H9 (cell line): ENCODE measurements around the gene CXCL1. TPM values are rescaled to one million over a fixed set of nuclear protein-coding genes. Genes with fewer than 3 reads are reported as not detected.

Source experiments
- DNase-seq: peaks from one replicate; pipeline ENCODE4 v3.0.0-alpha.2; 2017
- H2AFZ ChIP-seq: one replicate; pipeline ENCODE4 v1.6.1; 2013; ENCODE audit warnings: mild to moderate bottlenecking, low read length, control low read depth, moderate library complexity
- H2AK5ac ChIP-seq: 2 replicates; pipeline ENCODE4 v1.6.1; 2013; ENCODE audit warnings: low read length, control low read depth, mixed read lengths; ENCODE audit not compliant: insufficient read length
- H2BK120ac ChIP-seq: one replicate; pipeline ENCODE4 v1.6.1; 2013; ENCODE audit warnings: low read depth, mild to moderate bottlenecking, low read length, control low read depth, inconsistent platforms; ENCODE audit not compliant: poor library complexity, severe bottlenecking
- H2BK12ac ChIP-seq: 2 replicates; pipeline ENCODE4 v1.6.1; 2013; ENCODE audit warnings: low read length, control low read depth, mixed read lengths, low read depth; ENCODE audit not compliant: insufficient read length
- H2BK15ac ChIP-seq: 2 replicates; pipeline ENCODE4 v1.6.1; 2013; ENCODE audit warnings: low read depth, low read length, control low read depth
- H2BK20ac ChIP-seq: one replicate; pipeline ENCODE4 v1.6.1; 2013; ENCODE audit warnings: low read depth, mild to moderate bottlenecking, low read length, control low read depth, inconsistent platforms; ENCODE audit not compliant: poor library complexity, severe bottlenecking
- H2BK5ac ChIP-seq: 2 replicates; pipeline ENCODE4 v1.6.1; 2013; ENCODE audit warnings: low read length, control low read depth, mixed read lengths; ENCODE audit not compliant: insufficient read length
- H3K14ac ChIP-seq: 2 replicates; pipeline ENCODE4 v1.6.1; 2013; ENCODE audit warnings: low read length, control low read depth; ENCODE audit not compliant: insufficient read depth
- H3K18ac ChIP-seq: 2 replicates; pipeline ENCODE4 v1.6.1; 2013; ENCODE audit warnings: low read depth, mild to moderate bottlenecking, mixed read lengths, low read length, control low read depth; ENCODE audit not compliant: insufficient read length
- H3K23ac ChIP-seq: 2 replicates; pipeline ENCODE4 v1.6.1; 2013; ENCODE audit warnings: low read length, control low read depth, mixed read lengths, low read depth; ENCODE audit not compliant: insufficient read length
- H3K23me2 ChIP-seq: 2 replicates; pipeline ENCODE4 v1.6.1; 2013; ENCODE audit warnings: low read depth, mild to moderate bottlenecking, mixed read lengths, low read length, control low read depth; ENCODE audit not compliant: insufficient read length, poor library complexity, severe bottlenecking
- H3K27ac ChIP-seq: 2 replicates; pipeline ENCODE4 v1.5.1; 2013; ENCODE audit warnings: low read length, control low read depth, mixed read lengths, low read depth; ENCODE audit not compliant: insufficient read length
- H3K27me3 ChIP-seq: 2 replicates; pipeline ENCODE4 v1.6.1; 2013; ENCODE audit warnings: low read length, control low read depth, inconsistent platforms; ENCODE audit not compliant: insufficient read depth
- H3K4ac ChIP-seq: 2 replicates; pipeline ENCODE4 v1.6.1; 2013; ENCODE audit warnings: low read depth, mild to moderate bottlenecking, control low read depth, inconsistent platforms, low read length, moderate library complexity
- H3K4me1 ChIP-seq: 2 replicates; pipeline ENCODE4 v1.6.1; 2013; ENCODE audit warnings: low read length, control low read depth, inconsistent platforms; ENCODE audit not compliant: insufficient read depth
- H3K4me2 ChIP-seq: 2 replicates; pipeline ENCODE4 v1.6.1; 2013; ENCODE audit warnings: low read length, control low read depth, mixed read lengths; ENCODE audit not compliant: insufficient read length, insufficient read depth
- H3K56ac ChIP-seq: 2 replicates; pipeline ENCODE4 v1.6.1; 2013; ENCODE audit warnings: low read depth, mild to moderate bottlenecking, mixed read lengths, low read length, control low read depth; ENCODE audit not compliant: insufficient read length
- H3K79me1 ChIP-seq: 2 replicates; pipeline ENCODE4 v1.6.1; 2013; ENCODE audit warnings: low read depth, mild to moderate bottlenecking, moderate library complexity, low read length, control low read depth, inconsistent platforms; ENCODE audit not compliant: insufficient read depth, poor library complexity, severe bottlenecking
- H3K79me2 ChIP-seq: 2 replicates; pipeline ENCODE4 v1.6.1; 2013; ENCODE audit warnings: low read length, control low read depth, inconsistent platforms; ENCODE audit not compliant: insufficient read depth
- H3K9ac ChIP-seq: 2 replicates; pipeline ENCODE4 v1.6.1; 2013; ENCODE audit warnings: low read length, control low read depth, mixed read lengths; ENCODE audit not compliant: insufficient read length; ENCODE audit errors: extremely low read depth
- H3K9me3 ChIP-seq: one replicate; pipeline ENCODE4 v1.6.1; 2013; ENCODE audit warnings: low read depth, low read length, inconsistent platforms; ENCODE audit not compliant: control insufficient read depth
- H3T11ph ChIP-seq: one replicate; pipeline ENCODE4 v1.6.1; 2013; ENCODE audit warnings: mild to moderate bottlenecking, low read length, control low read depth, inconsistent platforms
- H4K20me1 ChIP-seq: one replicate; pipeline ENCODE4 v1.6.1; 2013; ENCODE audit not compliant: control insufficient read depth, insufficient read length, insufficient read depth
- H4K5ac ChIP-seq: 2 replicates; pipeline ENCODE4 v1.6.1; 2013; ENCODE audit warnings: low read depth, mild to moderate bottlenecking, mixed read lengths, low read length, control low read depth; ENCODE audit not compliant: insufficient read length
- H4K8ac ChIP-seq: replicated peaks from 2 replicates; pipeline ENCODE4 v1.6.1; 2013; ENCODE audit warnings: low read length, control low read depth, mixed read lengths, low read depth; ENCODE audit not compliant: insufficient read length
- H4K91ac ChIP-seq: 2 replicates; pipeline ENCODE4 v1.6.1; 2013; ENCODE audit warnings: low read depth, mild to moderate bottlenecking, moderate library complexity, mixed read lengths, low read length, control low read depth; ENCODE audit not compliant: insufficient read length
- H3K27ac Mint-ChIP-seq, 3 experiments: 2 replicates in 2 of 3; 3 replicates in 1 of 3; pipeline ENCODE4 v1.8.0; 2020 to 2021; ENCODE audit warnings: mixed read lengths in 3 of 3, mild to moderate bottlenecking in 1 of 3, moderate library complexity in 1 of 3
- H3K27me3 Mint-ChIP-seq: 2 replicates; pipeline ENCODE4 v1.8.0; 2021; ENCODE audit warnings: low read depth, mild to moderate bottlenecking, moderate library complexity, mixed read lengths
- H3K36me3 Mint-ChIP-seq, 3 experiments: 2 replicates in 2 of 3; 3 replicates in 1 of 3; pipeline ENCODE4 v1.8.0; 2020 to 2021; ENCODE audit warnings: low read depth in 3 of 3, mixed read lengths in 3 of 3; ENCODE audit not compliant: insufficient read depth in 1 of 3
- H3K4me1 Mint-ChIP-seq, 2 experiments: 2 replicates each; pipeline ENCODE4 v1.8.0; 2020; ENCODE audit warnings: mixed read lengths in 2 of 2
- H3K4me3 Mint-ChIP-seq, 2 experiments: 2 replicates in 1 of 2; 3 replicates in 1 of 2; pipeline ENCODE4 v1.8.0; 2020 to 2021; ENCODE audit warnings: mild to moderate bottlenecking in 2 of 2, mixed read lengths in 2 of 2, moderate library complexity in 1 of 2
- H3K9me3 Mint-ChIP-seq, 2 experiments: 2 replicates in 1 of 2; 3 replicates in 1 of 2; pipeline ENCODE4 v1.8.0; 2020; ENCODE audit warnings: mild to moderate bottlenecking in 2 of 2, mixed read lengths in 2 of 2, moderate library complexity in 1 of 2
- WGBS: extraction: QIAGEN DNeasy Blood & Tissue Kit; methylation state at CpG from one replicate; pipeline ENCODE4 v1.1.7; 2013; ENCODE audit warnings: missing lambda C conversion rate, low lambda C conversion rate, mixed read lengths; ENCODE audit not compliant: insufficient read length; ENCODE audit errors: extremely low coverage; 5-methylcytosine and 5-hydroxymethylcytosine counted together
- total RNA-seq: library from RNA; stranded (reverse); gene quantifications from 2 replicates; pipeline ENCODE4 v1.2.1, GENCODE V29; 2021
- TF ChIP-seq, protein P1 (sequence below): fragments of 200-600 bp; sonication (generic); conservative IDR thresholded peaks from 3 replicates; pipeline ENCODE4 v1.8.0; 2021; ENCODE audit warnings: antibody characterized with exemption, mild to moderate bottlenecking

CXCL1 gene
- total RNA-seq, 1 experiment from 2014 or later: 0.20 TPM

DNA sequence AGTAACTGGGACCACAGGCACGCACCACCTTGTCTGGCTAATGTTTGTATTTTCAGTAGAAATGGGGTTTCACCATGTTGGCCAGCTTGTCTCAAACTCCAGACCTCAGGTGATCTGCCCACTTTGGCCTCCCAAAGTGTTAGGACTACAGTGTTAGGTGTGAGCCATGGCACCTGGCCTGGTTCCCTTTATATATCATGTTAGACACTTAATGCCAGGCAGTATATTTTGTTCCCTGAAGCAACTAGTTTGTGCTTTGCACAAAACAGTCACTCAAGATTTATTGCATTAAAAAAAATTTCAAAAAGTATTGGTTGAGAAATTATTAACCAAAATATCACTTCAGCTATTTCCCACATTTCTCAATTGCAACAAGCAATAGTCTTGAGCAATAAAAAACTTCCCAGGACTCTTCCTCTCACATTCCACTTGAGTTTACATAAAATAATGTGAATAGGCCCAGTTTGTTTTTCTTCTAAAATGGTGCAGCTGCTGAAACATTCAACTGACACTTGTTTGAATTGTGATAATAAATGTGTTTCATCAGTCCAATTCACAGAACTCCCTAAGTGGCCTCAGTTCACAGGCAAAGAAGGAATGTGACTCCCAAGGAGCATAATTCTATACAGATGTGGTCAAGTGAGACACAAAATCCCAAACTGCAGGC, 22.7 kb downstream of the CXCL1 start:
- H3K79me2 ChIP-seq: no peaks in the 10 kb centered on the region
- H3K4me1 Mint-ChIP-seq: no peaks in the 10 kb centered on the region
- H3K56ac ChIP-seq: no peak overlapping the region
- no peak for DNase-seq
- no peak overlapping the region for H2BK15ac ChIP-seq
- H2BK20ac ChIP-seq: no peak overlapping the region
- H2AFZ ChIP-seq: no peak overlapping the region
- H3T11ph ChIP-seq: no peak overlapping the region
- no peaks in the 10 kb centered on the region for H3K9me3 Mint-ChIP-seq
- H3K27me3 Mint-ChIP-seq: no peaks in the 10 kb centered on the region; the same call in 1 of the 2 replicates
- H3K14ac ChIP-seq: no peak overlapping the region
- H3K79me1 ChIP-seq: no peaks in the 10 kb centered on the region
- no peak overlapping the region for H4K5ac ChIP-seq
- no peak overlapping the region for H3K18ac ChIP-seq
- no peak overlapping the region for H2BK120ac ChIP-seq
- no peak overlapping the region for H4K91ac ChIP-seq
- H2AK5ac ChIP-seq: no peak overlapping the region
- no peak overlapping the region for H3K4me3 Mint-ChIP-seq
- H3K4me1 ChIP-seq: no peaks in the 10 kb centered on the region
- H3K27me3 ChIP-seq: no peaks in the 10 kb centered on the region
- TF ChIP-seq, protein P1, sequence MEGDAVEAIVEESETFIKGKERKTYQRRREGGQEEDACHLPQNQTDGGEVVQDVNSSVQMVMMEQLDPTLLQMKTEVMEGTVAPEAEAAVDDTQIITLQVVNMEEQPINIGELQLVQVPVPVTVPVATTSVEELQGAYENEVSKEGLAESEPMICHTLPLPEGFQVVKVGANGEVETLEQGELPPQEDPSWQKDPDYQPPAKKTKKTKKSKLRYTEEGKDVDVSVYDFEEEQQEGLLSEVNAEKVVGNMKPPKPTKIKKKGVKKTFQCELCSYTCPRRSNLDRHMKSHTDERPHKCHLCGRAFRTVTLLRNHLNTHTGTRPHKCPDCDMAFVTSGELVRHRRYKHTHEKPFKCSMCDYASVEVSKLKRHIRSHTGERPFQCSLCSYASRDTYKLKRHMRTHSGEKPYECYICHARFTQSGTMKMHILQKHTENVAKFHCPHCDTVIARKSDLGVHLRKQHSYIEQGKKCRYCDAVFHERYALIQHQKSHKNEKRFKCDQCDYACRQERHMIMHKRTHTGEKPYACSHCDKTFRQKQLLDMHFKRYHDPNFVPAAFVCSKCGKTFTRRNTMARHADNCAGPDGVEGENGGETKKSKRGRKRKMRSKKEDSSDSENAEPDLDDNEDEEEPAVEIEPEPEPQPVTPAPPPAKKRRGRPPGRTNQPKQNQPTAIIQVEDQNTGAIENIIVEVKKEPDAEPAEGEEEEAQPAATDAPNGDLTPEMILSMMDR: no peak
- no peak overlapping the region for H4K8ac ChIP-seq
- H2BK12ac ChIP-seq: no peak overlapping the region
- H3K4ac ChIP-seq: no peak overlapping the region
- no peaks in the 10 kb centered on the region for H3K23me2 ChIP-seq
- no peaks in the 10 kb centered on the region for H3K36me3 Mint-ChIP-seq
- no peaks in the 10 kb centered on the region for H3K9me3 ChIP-seq
- WGBS: no CpG with 5 or more reads among the region's 1 CpG
- H3K27ac ChIP-seq: no peak overlapping the region
- H4K20me1 ChIP-seq: no peaks in the 10 kb centered on the region
- H2BK5ac ChIP-seq: no peak overlapping the region
- H3K9ac ChIP-seq: no peak overlapping the region
- H3K23ac ChIP-seq: no peak overlapping the region
- H3K27ac Mint-ChIP-seq: no peak overlapping the region
- no peak overlapping the region for H3K4me2 ChIP-seq
